HepG2 (cell line): ENCODE data around the gene ZFP69. TPM values are rescaled to one million over a fixed set of nuclear protein-coding genes. Genes with fewer than 3 reads are reported as not detected.
A peak's percentile ranks its signal among the peaks of the same experiment; 100 is the strongest.

Source experiments
- ATAC-seq: fragments of 200-7000 bp; cut with Tn5 transposase; 3 replicates; pipeline ENCODE4 v1.9.1; 2020; ENCODE audit warnings: mild to moderate bottlenecking, moderate library complexity
- BruUV-seq: library from RNA; stranded (reverse); fragments of 400-500 nt; replicated peaks from 2 replicates; lab custom pipeline; 2021; lab: Mats Ljungman, UMichigan
- CTCF ChIA-PET: fragments of 300-600 bp; formaldehyde crosslinking; extraction: SDS; loops from one replicate; lab custom pipeline; 2021; ENCODE audit warnings: low total read pairs, inconsistent platforms, low intra/inter-chr PET ratio; lab: Yijun Ruan, JAX
- POLR2A ChIA-PET: fragments of 350-600 bp; sonication (Branson Sonifier 250); formaldehyde crosslinking; loops from one replicate; lab custom pipeline; 2020; ENCODE audit warnings: antibody characterized with exemption, inconsistent platforms; lab: Yijun Ruan, JAX
- DNase-seq: peaks from one replicate; pipeline ENCODE4 v3.0.0-alpha.2; 2015; ENCODE audit warnings: low spot score
- FAIRE-seq: peaks from 3 replicates; lab custom pipeline; 2011; peaks lifted over from hg19 to GRCh38; lab: Jason Lieb, UNC
- H2AFZ ChIP-seq: one replicate; pipeline ENCODE4 v1.6.1; 2011; ENCODE audit warnings: low read length, inconsistent platforms
- H3K27ac ChIP-seq: fragments of 300-600 bp; 3 replicates; pipeline ENCODE4 v1.8.0; 2011; ENCODE audit warnings: mixed run types, mild to moderate bottlenecking, mixed read lengths, low read length, inconsistent platforms; ENCODE audit not compliant: insufficient read depth; ENCODE audit errors: extremely low read length
- H3K27me3 ChIP-seq, 2 experiments: fragments of 200-600 bp in 1 of 2; 2 replicates in 1 of 2; 3 replicates in 1 of 2; pipeline versions ENCODE4 v1.6.0 to v1.8.0; 2011; ENCODE audit warnings: low read length in 2 of 2, mild to moderate bottlenecking in 2 of 2, moderate library complexity in 2 of 2, inconsistent platforms in 1 of 2; ENCODE audit not compliant: insufficient read depth in 2 of 2, control insufficient read depth in 1 of 2
- H3K36me3 ChIP-seq, 2 experiments: fragments of 200-600 bp in 1 of 2; replicated peaks in 1 of 2; 2 replicates in 1 of 2; 3 replicates in 1 of 2; pipeline versions ENCODE4 v1.5.1 to v1.8.0; 2011; ENCODE audit warnings: low read length in 2 of 2, inconsistent platforms in 1 of 2; ENCODE audit not compliant: insufficient read depth in 2 of 2, control insufficient read depth in 1 of 2
- H3K4me1 ChIP-seq: 2 replicates; pipeline ENCODE4 v1.5.1; 2012; ENCODE audit warnings: low read length, inconsistent platforms; ENCODE audit not compliant: insufficient read depth
- H3K4me2 ChIP-seq: 2 replicates; pipeline ENCODE4 v1.6.0; 2011; ENCODE audit warnings: low read depth, low read length, inconsistent platforms
- H3K4me3 ChIP-seq, 3 experiments: fragments of 200-600 bp in 1 of 3; sonication (generic), shearing (Covaris generic) in 1 of 3; replicated peaks in 1 of 3; 2 replicates each; pipeline ENCODE4 v1.5.1; 2011 to 2016; ENCODE audit warnings: low read length in 3 of 3, inconsistent platforms in 2 of 3, low read depth in 2 of 3, mild to moderate bottlenecking in 2 of 3, control low read depth in 1 of 3, mixed read lengths in 1 of 3; ENCODE audit not compliant: insufficient read depth in 1 of 3
- H3K79me2 ChIP-seq: one replicate; pipeline ENCODE4 v1.6.1; 2011; ENCODE audit warnings: low read length, inconsistent platforms; ENCODE audit not compliant: insufficient read depth
- H3K9ac ChIP-seq: 2 replicates; pipeline ENCODE4 v1.6.0; 2011; ENCODE audit warnings: mild to moderate bottlenecking, low read depth, low read length, inconsistent platforms; ENCODE audit not compliant: insufficient read depth
- H3K9me3 ChIP-seq: 2 replicates; pipeline ENCODE4 v1.5.1; 2012; ENCODE audit warnings: mild to moderate bottlenecking, low read length
- H4K20me1 ChIP-seq: 2 replicates; pipeline ENCODE4 v1.6.0; 2011; ENCODE audit warnings: inconsistent platforms, mild to moderate bottlenecking, low read length, moderate library complexity; ENCODE audit not compliant: insufficient read depth
- ATF5 ChIP-seq: sonication (generic); formaldehyde crosslinking; IDR thresholded peaks from 2 replicates; pipeline ENCODE4 v1.4.0; 2020; ENCODE audit warnings: mild to moderate bottlenecking, low read depth, missing genetic modification reagents
- CHD4 ChIP-seq: fragments of 200-600 bp; sonication (generic); IDR thresholded peaks from 2 replicates; pipeline ENCODE4 v1.7.0; 2017; ENCODE audit warnings: mild to moderate bottlenecking, low read length, borderline replicate concordance
- EHMT2 ChIP-seq: fragments of 200-600 bp; sonication (generic); IDR thresholded peaks from 2 replicates; pipeline ENCODE4 v1.7.0; 2017; ENCODE audit warnings: antibody characterized with exemption, low read depth, low read length, borderline replicate concordance
- MIXL1 ChIP-seq: IDR thresholded peaks from 2 replicates; pipeline ENCODE4 v1.6.1; 2016
- PHF21A ChIP-seq: sonication (generic); formaldehyde crosslinking; IDR thresholded peaks from 2 replicates; pipeline ENCODE4 v1.5.0; 2020; ENCODE audit warnings: mild to moderate bottlenecking, missing genetic modification reagents
- PHF5A ChIP-seq: IDR thresholded peaks from one replicate; pipeline ENCODE4 v1.6.1; 2018; ENCODE audit warnings: low read depth, missing genetic modification reagents; ENCODE audit not compliant: unreplicated experiment
- REL ChIP-seq: sonication (generic); formaldehyde crosslinking; conservative IDR thresholded peaks from 2 replicates; pipeline ENCODE4 v1.8.0; 2022; ENCODE audit warnings: mild to moderate bottlenecking, missing genetic modification reagents, moderate library complexity
- THRA ChIP-seq: sonication (generic); formaldehyde crosslinking; IDR thresholded peaks from 2 replicates; pipeline ENCODE4 v1.4.0; 2020; ENCODE audit warnings: missing genetic modification reagents, borderline replicate concordance
- TRAFD1 ChIP-seq: sonication (generic); formaldehyde crosslinking; IDR thresholded peaks from 2 replicates; pipeline ENCODE4 v1.5.1; 2020; ENCODE audit warnings: missing genetic modification reagents, mild to moderate bottlenecking, borderline replicate concordance
- ZNF564 ChIP-seq: sonication (generic); formaldehyde crosslinking; IDR thresholded peaks from 2 replicates; pipeline ENCODE4 v1.8.1; 2023; ENCODE audit warnings: mild to moderate bottlenecking, missing genetic modification reagents
- WGBS: methylation state at CpG from one replicate; pipeline ENCODE4 v1.1.6; 2017; ENCODE audit warnings: low lambda C conversion rate; 5-methylcytosine and 5-hydroxymethylcytosine counted together
- in situ Hi-C: cut with HindIII; loops from 2 replicates; pipeline ENCODE4 v1.10.0; 2017; ENCODE audit warnings: low pct_unique_long_range_greater_than_20kb; ENCODE audit not compliant: extremely low pct_ligation_motif_present
- intact Hi-C: fragments of 100-400 bp; cut with micrococcal nuclease; formaldehyde crosslinking; loops from one replicate; pipeline ENCODE4 v1.10.0; 2022; ENCODE audit not compliant: unreplicated experiment
- polyA plus RNA-seq, 8 experiments: library from polyadenylated mRNA; depleted of rRNA in 3 of 8; stranded (reverse) in 7 of 8; unstranded in 1 of 8; fragments of >200 nt; fragmentation: Illumina TruSeq in 4 of 8; extraction: Trizol in 4 of 8; gene quantifications; 2 replicates each; pipeline versions ENCODE4 v1.2.1 to v1.2.3, GENCODE V29; 2011 to 2016; ENCODE audit warnings: low read depth in 4 of 8, missing spikeins in 1 of 8, mixed read lengths in 1 of 8; ENCODE audit not compliant: insufficient read depth in 1 of 8
- total RNA-seq, 5 experiments: library from RNA; depleted of rRNA; stranded (reverse); fragments of >200 nt; fragmentation: Illumina TruSeq; extraction: Trizol; gene quantifications; 2 replicates each; pipeline ENCODE4 v1.2.3, GENCODE V29; 2016; ENCODE audit warnings: low read depth in 1 of 5
- TF ChIP-seq, protein P1 (sequence below): sonication (generic); formaldehyde crosslinking; IDR thresholded peaks from 2 replicates; pipeline ENCODE4 v1.4.0; 2020; ENCODE audit warnings: missing genetic modification reagents, mild to moderate bottlenecking, borderline replicate concordance
- TF ChIP-seq, protein P2 (sequence below): sonication (generic); formaldehyde crosslinking; IDR thresholded peaks from 2 replicates; pipeline ENCODE4 v1.4.0; 2020; ENCODE audit warnings: missing genetic modification reagents

The ZFP69 gene
- total and polyA plus RNA-seq, 2 of the 13 experiments (the other 11 are each of a cell fraction or from before 2014, with no cell fraction given) = 2.6 to 5.6 TPM

GRCh38 chr1:40519517-40519916, 42.4 kb downstream of the ZFP69 start (continued):
- TF ChIP-seq, protein P1, sequence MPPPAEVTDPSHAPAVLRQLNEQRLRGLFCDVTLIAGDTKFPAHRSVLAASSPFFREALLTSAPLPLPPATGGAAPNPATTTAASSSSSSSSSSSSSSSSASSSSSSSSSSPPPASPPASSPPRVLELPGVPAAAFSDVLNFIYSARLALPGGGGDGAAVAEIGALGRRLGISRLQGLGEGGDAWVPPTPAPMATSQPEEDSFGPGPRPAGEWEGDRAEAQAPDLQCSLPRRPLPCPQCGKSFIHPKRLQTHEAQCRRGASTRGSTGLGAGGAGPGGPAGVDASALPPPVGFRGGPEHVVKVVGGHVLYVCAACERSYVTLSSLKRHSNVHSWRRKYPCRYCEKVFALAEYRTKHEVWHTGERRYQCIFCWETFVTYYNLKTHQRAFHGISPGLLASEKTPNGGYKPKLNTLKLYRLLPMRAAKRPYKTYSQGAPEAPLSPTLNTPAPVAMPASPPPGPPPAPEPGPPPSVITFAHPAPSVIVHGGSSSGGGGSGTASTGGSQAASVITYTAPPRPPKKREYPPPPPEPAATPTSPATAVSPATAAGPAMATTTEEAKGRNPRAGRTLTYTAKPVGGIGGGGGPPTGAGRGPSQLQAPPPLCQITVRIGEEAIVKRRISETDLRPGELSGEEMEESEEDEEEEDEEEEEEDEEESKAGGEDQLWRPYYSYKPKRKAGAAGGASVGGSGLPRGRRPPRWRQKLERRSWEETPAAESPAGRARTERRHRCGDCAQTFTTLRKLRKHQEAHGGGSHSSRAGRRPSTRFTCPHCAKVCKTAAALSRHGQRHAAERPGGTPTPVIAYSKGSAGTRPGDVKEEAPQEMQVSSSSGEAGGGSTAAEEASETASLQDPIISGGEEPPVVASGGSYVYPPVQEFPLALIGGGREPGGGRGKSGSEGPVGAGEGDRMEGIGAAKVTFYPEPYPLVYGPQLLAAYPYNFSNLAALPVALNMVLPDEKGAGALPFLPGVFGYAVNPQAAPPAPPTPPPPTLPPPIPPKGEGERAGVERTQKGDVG (CRISPR knock-in tag) = no peak
- TF ChIP-seq, protein P2, sequence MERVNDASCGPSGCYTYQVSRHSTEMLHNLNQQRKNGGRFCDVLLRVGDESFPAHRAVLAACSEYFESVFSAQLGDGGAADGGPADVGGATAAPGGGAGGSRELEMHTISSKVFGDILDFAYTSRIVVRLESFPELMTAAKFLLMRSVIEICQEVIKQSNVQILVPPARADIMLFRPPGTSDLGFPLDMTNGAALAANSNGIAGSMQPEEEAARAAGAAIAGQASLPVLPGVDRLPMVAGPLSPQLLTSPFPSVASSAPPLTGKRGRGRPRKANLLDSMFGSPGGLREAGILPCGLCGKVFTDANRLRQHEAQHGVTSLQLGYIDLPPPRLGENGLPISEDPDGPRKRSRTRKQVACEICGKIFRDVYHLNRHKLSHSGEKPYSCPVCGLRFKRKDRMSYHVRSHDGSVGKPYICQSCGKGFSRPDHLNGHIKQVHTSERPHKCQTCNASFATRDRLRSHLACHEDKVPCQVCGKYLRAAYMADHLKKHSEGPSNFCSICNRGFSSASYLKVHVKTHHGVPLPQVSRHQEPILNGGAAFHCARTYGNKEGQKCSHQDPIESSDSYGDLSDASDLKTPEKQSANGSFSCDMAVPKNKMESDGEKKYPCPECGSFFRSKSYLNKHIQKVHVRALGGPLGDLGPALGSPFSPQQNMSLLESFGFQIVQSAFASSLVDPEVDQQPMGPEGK (CRISPR knock-in tag) = no peak
- TF ChIP-seq THRA = no peak

GRCh38 chr1:40530735-40531380, 53.8 kb downstream of the ZFP69 start:
- Histone ChIP-seq H3K4me3 (peak overlapping the region; percentile 78 to 94 (median 85)), H3K27me3 (no peaks in the 10 kb centered on the region; a peak in 1 of 5 replicates), H3K36me3 (no peaks in the 10 kb centered on the region), H3K4me2 (peak overlapping the region; percentile 91), H4K20me1 (no peaks in the 10 kb centered on the region), H3K9me3 (no peaks in the 10 kb centered on the region), H3K79me2 (peaks cover 13% of the 10 kb centered on the region), H3K27ac (peak overlapping the region; percentile 82), H3K9ac (peak overlapping the region; percentile 83), H2AFZ (peak overlapping the region; percentile 96), H3K4me1 (peaks cover 42% of the 10 kb centered on the region)
- in situ Hi-C loops = no loop called here
- intact Hi-C loops = no loop called here
- DNase-seq (no peak), ATAC-seq (no peak), FAIRE-seq (no peak)
- CTCF ChIA-PET = no interaction called here
- TSS peak; percentile 94 for BruUV-seq
- POLR2A ChIA-PET = interaction anchor here (0.9 to 2.7 kb wide), 9 partner anchors 10 to 161 kb away, joined by 3 to 27 read pairs (median 4); partner anchors contain the start of genes EXO5 and NFYC
- WGBS = 44% methylated on average over 5 of the region's 5 CpGs
- TF ChIP-seq REL (CRISPR knock-in tag) = no peak
- TF ChIP-seq PHF21A (CRISPR knock-in tag) = 0 out of 2 replicates have a peak, but pooled peaks have one; percentile 18
- TF ChIP-seq TRAFD1 (CRISPR knock-in tag) = no peak
- 0 out of 2 replicates have a peak, but pooled peaks have one; percentile 5 for TF ChIP-seq ZNF564 (CRISPR knock-in tag)
- peak; percentile 19; the same call in 1 of the 2 replicates for TF ChIP-seq CHD4
- TF ChIP-seq EHMT2 = peak; percentile 59; the same call in 1 of the 2 replicates
- TF ChIP-seq PHF5A = no peak
- no peak for TF ChIP-seq ATF5 (CRISPR knock-in tag)
- TF ChIP-seq MIXL1 = 0 out of 2 replicates have a peak, but pooled peaks have one; percentile 12
